Measurements from ENCODE around the gene MARK3.

DNA sequence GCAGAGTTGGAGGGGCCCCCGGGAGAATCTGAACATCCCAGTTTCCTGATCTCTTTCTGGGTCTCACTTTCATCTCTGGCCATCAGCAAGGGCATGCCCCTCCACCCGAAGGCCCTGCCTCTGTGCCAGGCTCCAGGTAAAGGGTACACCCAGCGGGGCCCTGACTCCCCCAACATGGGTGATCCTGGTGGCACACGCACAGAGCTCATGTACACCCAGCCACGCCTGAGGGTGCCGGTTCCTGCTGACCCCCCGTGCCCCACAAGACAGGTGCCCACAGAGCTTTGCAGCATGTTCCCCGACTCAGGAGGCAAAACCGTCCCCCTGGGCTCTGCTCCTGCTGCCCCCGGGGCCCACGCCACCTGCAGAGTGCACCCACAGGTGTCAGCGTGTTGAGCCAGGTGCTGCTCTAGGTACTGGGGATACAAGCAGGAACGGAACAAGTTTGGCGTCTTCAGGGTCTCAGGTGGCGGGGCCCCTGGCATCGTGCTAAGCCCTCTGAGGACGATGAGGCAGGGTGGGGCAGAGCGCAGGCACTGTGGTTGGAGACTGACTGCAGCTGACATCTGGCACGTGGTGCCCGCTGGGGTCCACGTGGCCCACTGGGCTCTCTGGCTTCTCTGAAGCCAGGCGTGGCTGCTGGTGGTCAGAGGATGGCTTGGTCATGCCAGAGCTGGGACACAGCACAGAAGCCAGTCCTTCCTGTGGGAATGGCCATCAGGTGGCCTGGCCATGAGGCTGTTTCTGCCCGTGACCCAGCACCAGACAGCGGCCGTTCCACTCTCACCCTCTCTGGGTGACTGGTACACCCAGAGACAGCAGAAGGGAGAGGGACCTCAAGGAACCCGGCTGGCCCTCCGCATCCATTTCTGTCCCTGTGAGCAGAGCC is 163.5 kb downstream of the MARK3 start:
- TF ChIP-seq, protein P1, sequence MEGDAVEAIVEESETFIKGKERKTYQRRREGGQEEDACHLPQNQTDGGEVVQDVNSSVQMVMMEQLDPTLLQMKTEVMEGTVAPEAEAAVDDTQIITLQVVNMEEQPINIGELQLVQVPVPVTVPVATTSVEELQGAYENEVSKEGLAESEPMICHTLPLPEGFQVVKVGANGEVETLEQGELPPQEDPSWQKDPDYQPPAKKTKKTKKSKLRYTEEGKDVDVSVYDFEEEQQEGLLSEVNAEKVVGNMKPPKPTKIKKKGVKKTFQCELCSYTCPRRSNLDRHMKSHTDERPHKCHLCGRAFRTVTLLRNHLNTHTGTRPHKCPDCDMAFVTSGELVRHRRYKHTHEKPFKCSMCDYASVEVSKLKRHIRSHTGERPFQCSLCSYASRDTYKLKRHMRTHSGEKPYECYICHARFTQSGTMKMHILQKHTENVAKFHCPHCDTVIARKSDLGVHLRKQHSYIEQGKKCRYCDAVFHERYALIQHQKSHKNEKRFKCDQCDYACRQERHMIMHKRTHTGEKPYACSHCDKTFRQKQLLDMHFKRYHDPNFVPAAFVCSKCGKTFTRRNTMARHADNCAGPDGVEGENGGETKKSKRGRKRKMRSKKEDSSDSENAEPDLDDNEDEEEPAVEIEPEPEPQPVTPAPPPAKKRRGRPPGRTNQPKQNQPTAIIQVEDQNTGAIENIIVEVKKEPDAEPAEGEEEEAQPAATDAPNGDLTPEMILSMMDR (IDR thresholded peaks at IDR 0.05) = no peak
- TF ChIP-seq POLR2A (IDR thresholded peaks at IDR 0.05) = no peak
